Measurements from ENCODE around the gene SRL.

Gene SRL

GRCh38 chr16:4241928-4242283, at the start of gene SRL:
TSS of gene SRL (minus strand) at chr16:4242080. CDS start at chr16:4242067, 13 bp downstream.
- no peak for DNase-seq (ENCODE audit: low spot score)

- peak; percentile 38 for DNase-seq (ENCODE audit: low spot score)
Measured at GRCh38 chr16:4290236-4290830, 48.5 kb upstream of the SRL start.

GRCh38 chr16:4288148-4288921, 46.5 kb upstream of the SRL start:
- DNase-seq (ENCODE audit: low spot score) = peak; percentile 65

GRCh38 chr16:4285167-4285566, 43.3 kb upstream of the SRL start:
- no peak for DNase-seq (ENCODE audit: low spot score)

- DNase-seq (ENCODE audit: low spot score) = no peak
Measured at GRCh38 chr16:4283939-4284338, 42.1 kb upstream of the SRL start.

- no peak for DNase-seq (ENCODE audit: low spot score)
Measured at GRCh38 chr16:4283441-4283840, 41.6 kb upstream of the SRL start.

GRCh38 chr16:4280625-4281024, 38.7 kb upstream of the SRL start:
- no peak for DNase-seq (ENCODE audit: low spot score)

- DNase-seq (ENCODE audit: low spot score) = no peak
Measured at GRCh38 chr16:4277987-4278513, 36.2 kb upstream of the SRL start.

GRCh38 chr16:4275861-4276260, 34.0 kb upstream of the SRL start:
- no peak for DNase-seq (ENCODE audit: low spot score)

GRCh38 chr16:4273858-4274311, 32.0 kb upstream of the SRL start:
- DNase-seq (ENCODE audit: low spot score) = no peak

GRCh38 chr16:4272114-4272956, 30.5 kb upstream of the SRL start:
- DNase-seq (ENCODE audit: low spot score) = peak; percentile 36

GRCh38 chr16:4271176-4272113, 29.6 kb upstream of the SRL start:
- DNase-seq (ENCODE audit: low spot score) = peak; percentile 89

- DNase-seq (ENCODE audit: low spot score) = no peak
Measured at GRCh38 chr16:4270595-4270994, 28.7 kb upstream of the SRL start.

GRCh38 chr16:4270091-4270490, 28.2 kb upstream of the SRL start:
- DNase-seq (ENCODE audit: low spot score) = no peak

GRCh38 chr16:4266372-4266771, 24.5 kb upstream of the SRL start:
- DNase-seq (ENCODE audit: low spot score) = peak; percentile 19

- no peak for DNase-seq (ENCODE audit: low spot score)
Measured at GRCh38 chr16:4265676-4266075, 23.8 kb upstream of the SRL start.

GRCh38 chr16:4264546-4264945, 22.7 kb upstream of the SRL start:
- peak; percentile 50 for DNase-seq (ENCODE audit: low spot score)

GRCh38 chr16:4263504-4264436, 21.9 kb upstream of the SRL start:
- peak; percentile 99 for DNase-seq (ENCODE audit: low spot score)

GRCh38 chr16:4262303-4262835, 20.5 kb upstream of the SRL start:
- DNase-seq (ENCODE audit: low spot score) = no peak

- peak; percentile 29 for DNase-seq (ENCODE audit: low spot score)
Measured at GRCh38 chr16:4261557-4262172, 19.8 kb upstream of the SRL start.

All from AG08395 (cell line).